ENCODE measurements around the gene VEGFC.

Gene VEGFC

GRCh38 chr4:176680668-176681180, 112.0 kb downstream of the VEGFC start:
- DNase-seq (ENCODE audit: low spot score): no peak

GRCh38 chr4:176676901-176677300, 115.8 kb downstream of the VEGFC start:
- DNase-seq (ENCODE audit: low spot score): no peak

DNA sequence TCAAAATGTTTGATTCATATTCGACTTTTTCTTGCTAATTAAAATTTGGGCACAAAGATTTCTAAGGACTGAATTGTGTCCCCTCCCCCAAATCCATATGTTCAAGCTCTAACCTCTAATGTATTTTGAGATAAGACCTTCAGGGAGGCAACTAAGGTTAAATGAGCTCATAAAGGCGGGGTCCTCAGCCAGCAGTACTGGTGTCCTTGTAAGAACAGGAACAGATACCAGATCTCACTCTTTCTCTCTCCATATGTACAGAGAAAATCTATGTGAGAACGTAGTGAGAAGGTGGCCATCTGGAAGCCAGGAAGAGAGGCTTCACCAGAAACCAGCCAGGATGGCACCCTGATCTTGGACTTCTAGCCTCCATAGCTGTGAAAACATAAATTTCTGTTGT, 116.9 kb downstream of the VEGFC start:
- DNase-seq (ENCODE audit: low spot score): no peak

- DNase-seq (ENCODE audit: low spot score): no peak
Observed at GRCh38 chr4:176671532-176671931, 121.2 kb downstream of the VEGFC start.

DNA sequence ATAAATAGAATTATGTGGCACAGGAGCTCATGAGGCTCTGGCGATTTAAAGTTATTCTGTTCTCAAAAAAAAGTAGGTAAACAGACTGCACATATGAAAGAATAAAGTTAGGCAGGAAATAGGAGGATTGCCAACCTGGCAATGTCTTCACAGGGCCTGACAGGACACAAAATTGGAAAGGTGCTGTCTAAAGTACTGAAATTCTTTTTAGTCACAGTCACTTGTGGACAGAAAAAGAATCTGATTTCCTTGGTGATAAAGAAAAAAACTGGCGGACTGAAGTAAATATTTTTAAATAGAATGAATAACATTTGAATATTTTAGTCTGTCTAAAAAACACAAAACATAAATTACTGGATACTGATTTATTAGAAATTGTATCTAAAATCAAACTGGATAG, 124.4 kb downstream of the VEGFC start:
- DNase-seq (ENCODE audit: low spot score): peak; percentile 6

- no peak for DNase-seq (ENCODE audit: low spot score)
Observed at GRCh38 chr4:176664964-176665363, 127.8 kb downstream of the VEGFC start.

DNA sequence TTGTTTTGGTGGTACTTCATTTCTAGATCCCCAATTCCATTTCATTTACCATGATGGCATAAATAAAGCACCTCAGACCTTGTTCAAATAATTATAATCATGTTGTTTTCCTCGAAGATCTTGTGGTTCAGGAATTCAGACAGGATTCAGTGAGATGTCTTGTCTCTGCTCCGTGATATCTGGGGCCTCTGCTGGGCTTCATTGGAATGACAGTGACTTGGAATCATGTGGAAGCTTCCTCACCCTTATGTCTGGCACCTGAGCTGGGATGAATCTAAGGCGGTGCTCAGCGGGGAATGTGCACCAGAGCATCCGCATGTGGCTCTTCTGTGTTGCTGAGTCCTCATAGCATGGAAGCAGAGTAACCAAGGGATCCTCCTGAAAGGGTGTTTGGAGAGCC, 132.2 kb downstream of the VEGFC start:
- peak; percentile 4 for DNase-seq (ENCODE audit: low spot score)

DNA sequence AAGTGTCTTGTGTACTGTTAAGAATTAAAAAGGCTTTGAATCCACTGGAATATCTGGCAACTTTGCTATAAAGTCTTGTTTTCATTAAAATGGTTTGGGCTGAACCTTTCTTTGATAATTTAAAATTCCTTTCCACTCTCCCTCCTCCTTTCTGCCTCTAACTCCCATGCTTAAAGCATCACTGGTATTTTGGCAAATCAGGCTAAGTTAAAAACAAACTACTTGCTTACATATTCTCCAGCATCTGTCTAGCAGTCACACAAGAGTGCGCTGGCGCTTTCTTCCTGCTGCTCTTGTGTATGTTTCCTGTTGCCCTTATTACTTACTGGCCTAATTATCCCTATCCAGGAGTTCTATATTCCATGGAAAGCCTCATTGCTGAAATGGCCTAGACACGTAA, 136.6 kb downstream of the VEGFC start:
- no peak for DNase-seq (ENCODE audit: low spot score)

- DNase-seq (ENCODE audit: low spot score): no peak
Observed at GRCh38 chr4:176654565-176655216, 138.0 kb downstream of the VEGFC start.

DNA sequence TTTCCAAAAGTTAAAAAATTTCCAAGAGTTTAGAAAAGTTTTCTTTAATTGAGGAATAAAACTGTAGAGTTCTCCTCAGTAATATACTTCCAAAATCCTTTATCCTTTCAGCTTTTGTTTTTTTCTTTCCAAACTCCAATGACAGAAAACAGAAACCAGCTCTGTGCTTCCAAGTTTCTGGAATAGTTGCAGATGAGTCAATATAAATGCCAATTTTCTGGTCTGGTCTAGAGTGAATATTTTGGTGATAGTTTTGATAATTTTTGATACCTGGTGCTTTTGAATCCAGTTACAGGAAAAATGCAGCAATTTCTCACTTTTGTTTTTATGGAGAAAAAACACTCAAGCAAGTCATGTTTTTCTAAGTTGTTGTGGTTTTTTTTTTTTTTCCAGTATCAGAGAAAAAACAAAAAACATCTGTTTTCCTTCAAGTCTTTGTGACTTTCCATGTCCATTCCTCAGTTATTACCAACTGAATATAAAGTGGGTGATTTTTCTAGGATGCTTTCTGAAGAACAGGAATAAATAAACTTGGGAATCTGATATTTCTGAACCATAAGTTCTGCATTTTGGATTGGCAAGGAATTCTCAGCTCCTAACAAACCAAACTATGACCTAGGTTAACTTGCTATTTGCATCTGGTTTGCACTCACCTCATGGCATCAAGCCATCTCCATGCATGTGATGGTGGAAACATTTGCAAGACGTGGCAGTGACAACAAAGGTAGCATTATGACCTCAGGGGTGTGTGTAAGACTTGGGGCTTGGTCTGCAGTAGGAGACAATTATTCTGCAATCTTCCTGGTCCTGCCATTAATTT, 139.1 kb downstream of the VEGFC start:
- no peak for DNase-seq (ENCODE audit: low spot score)

DNA sequence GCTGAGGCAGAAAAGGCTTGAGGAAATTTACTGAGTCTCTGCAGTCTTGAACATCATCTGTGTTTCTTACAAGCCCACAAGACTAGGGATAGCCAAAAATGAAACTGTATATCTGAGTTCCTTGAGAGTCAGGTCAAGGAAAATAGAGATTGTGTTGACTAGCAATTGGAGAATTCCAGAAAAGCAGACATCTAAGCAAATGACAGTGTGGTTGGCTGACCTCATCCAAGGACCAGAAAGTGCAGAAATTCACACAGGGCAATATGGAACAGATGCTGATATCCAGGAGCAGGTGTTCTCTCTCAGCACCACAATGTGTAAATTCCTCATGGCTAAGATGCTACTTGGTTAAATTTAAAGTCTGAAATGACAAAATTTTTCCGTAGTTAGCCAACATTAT, 146.4 kb downstream of the VEGFC start:
- DNase-seq (ENCODE audit: low spot score): no peak

- DNase-seq (ENCODE audit: low spot score): no peak
Observed at GRCh38 chr4:176645246-176645960, 147.3 kb downstream of the VEGFC start.

DNA sequence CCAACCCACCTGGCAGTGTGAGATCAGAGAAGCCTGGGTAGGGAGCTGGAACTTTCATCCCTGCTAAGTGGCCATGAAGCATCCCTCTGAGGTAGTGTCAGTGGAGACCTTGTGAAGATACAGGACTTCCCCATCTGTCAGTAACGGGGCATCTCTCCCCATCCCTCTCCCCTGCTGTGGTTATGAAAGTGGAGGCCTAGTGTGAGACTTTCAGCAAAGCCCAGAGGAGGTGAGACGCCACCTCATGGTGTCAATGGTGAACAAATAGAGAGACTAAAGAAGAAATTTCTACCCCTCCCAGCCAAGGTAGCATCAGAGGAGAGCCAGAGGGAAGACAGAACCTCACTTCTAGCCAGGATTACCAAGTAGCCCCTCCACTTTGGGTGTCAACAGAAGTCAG, 150.2 kb downstream of the VEGFC start:
- no peak for DNase-seq (ENCODE audit: low spot score)

GRCh38 chr4:176641237-176641636, 151.5 kb downstream of the VEGFC start:
- DNase-seq (ENCODE audit: low spot score): no peak

DNA sequence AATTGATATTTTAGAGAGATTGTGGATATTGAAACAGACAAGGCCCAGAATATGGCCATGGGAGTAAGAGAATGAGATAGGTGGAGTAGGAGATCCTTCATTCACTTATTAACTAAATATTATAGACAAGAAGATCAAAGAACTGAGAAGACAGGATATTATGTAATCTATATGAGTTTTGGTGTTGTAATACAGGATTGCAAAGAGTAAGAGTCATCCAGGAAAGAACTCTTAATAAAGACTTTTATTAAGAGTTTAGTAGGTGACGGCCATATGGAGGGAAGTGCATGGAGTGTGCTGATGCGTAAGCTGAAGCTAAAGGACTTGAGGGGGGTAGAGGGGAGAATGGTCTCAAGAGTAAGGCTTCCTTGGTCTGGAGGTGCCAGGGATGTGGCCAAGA, 153.7 kb downstream of the VEGFC start:
- DNase-seq (ENCODE audit: low spot score): peak; percentile 13

GRCh38 chr4:176636292-176636691, 156.4 kb downstream of the VEGFC start:
- no peak for DNase-seq (ENCODE audit: low spot score)

GRCh38 chr4:176635372-176636261, 157.1 kb downstream of the VEGFC start:
- DNase-seq (ENCODE audit: low spot score): peak; percentile 49
